Measurements from ENCODE around the gene USP51.
A peak's percentile ranks its signal among the peaks of the same experiment; 100 is the strongest.
"Not testable (repeated sequence)": the region's sequence is repeated elsewhere in the genome, so short reads cannot be mapped to it uniquely, and the experiment has no call there.

Gene USP51

GRCh38 chrX:55464050-55464449, 25.6 kb downstream of the USP51 start:
- DNase-seq: not testable (repeated sequence)

GRCh38 chrX:55459926-55460325, 29.7 kb downstream of the USP51 start:
- DNase-seq: not testable (repeated sequence)

- not testable (repeated sequence) for DNase-seq
Measured at GRCh38 chrX:55459426-55459825, 30.2 kb downstream of the USP51 start.

DNA sequence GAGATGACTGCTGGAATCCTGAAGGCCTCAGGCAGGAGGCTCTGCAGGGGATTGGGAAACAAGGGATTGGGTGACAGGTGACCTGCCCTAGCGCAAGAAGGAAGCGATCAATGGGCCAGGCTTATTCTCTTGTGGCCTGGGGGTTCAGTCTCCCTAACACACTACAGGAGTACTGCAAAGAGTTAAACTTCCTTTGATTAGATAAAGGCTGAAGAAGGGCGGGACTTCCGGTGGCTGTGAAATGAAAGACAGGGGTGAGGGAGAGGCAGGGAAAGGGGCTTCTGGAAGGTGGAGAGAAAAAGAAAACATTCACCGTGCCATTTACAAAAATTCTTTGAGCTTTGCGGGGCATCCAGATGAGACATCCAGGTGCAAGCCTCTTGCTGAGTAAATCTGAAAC, 33.9 kb downstream of the USP51 start:
- not testable (repeated sequence) for DNase-seq

GRCh38 chrX:55452833-55453124, 36.9 kb downstream of the USP51 start:
- no peak for DNase-seq

DNA sequence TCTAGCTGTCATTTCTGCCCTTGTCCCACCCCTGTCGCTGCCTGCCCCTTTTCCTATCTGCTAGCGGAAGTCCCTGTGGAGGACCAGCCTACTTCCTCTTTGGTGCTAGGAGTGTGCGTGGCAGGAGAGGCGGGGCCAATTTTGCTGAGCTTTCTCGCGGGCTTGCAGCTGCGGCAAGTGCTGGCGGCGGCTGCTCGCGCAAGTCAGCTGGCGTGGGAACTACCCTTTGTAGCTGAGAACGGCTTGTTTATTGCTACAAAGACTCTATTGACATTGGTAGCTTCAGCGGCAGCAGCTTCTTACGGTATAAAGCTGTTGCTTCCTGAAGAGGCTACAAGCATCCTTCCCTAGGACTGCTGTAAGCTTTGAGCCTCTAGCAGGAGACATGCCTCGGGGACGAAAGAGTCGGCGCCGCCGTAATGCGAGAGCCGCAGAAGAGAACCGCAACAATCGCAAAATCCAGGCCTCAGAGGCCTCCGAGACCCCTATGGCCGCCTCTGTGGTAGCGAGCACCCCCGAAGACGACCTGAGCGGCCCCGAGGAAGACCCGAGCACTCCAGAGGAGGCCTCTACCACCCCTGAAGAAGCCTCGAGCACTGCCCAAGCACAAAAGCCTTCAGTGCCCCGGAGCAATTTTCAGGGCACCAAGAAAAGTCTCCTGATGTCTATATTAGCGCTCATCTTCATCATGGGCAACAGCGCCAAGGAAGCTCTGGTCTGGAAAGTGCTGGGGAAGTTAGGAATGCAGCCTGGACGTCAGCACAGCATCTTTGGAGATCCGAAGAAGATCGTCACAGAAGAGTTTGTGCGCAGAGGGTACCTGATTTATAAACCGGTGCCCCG, 37.4 kb downstream of the USP51 start, which contains the start of gene MAGEH1:
MAGEH1 (plus strand) TSS at position 138 of the 843 bp plus-strand sequence; CDS start at position 386, 248 bp downstream.
- peak; percentile 69 for DNase-seq

DNA sequence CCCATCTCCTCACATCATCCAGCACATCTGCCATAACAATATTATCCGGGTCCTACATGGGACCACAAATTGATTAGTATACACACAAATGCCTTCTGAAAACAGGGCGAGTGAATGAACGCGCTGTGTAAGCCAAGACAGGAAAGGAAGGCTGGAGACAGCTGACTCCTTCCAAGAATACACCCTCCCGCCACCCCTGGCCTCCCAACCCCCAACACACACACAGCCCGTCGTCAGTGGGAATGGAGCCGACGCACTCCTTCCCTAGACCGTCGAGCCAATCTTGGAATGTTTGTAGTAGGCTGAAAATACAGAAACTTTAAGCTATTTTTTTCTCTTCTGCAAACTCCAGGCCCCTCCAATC, 38.0 kb downstream of the USP51 start:
- no peak for DNase-seq

DNA sequence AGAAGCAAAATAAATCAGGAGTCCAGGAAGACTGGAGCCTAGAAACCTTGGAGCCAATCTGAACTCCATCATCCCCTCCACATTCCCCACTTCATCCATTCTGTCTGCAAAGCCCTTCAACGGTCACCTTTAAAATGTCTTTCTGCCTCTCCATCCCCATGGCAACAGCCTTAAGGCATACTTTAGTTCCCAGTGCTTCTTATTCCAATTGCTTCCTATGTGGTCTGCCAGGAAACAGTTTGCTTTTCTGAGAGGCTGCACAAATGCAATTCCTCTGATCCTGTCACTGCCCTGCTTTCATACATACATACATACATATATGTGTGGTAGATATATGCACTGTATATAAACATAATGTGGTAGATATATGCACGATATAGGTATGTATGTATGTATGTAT, 38.5 kb downstream of the USP51 start:
- DNase-seq: no peak

GRCh38 chrX:55450259-55450658, 39.4 kb downstream of the USP51 start:
- DNase-seq: no peak

DNA sequence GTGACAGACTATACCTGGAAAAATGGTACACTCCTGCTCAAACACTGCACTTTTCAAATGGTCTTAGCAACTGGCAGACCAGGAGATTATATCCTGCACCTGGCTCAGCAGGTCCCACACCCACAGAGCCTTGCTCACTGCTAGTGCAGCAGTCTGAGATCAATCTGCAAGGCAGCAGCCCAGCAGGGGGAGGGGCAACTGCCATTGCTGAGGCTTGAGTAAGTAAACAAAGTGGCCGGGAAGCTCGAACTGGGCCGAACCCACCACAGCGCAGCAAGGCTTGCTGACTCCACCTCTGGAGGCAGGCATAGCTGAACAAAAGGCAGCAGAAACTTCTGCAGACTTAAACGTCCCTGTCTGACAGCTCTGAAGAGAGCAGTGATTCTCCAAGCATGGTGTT, 46.2 kb downstream of the USP51 start:
- not testable (repeated sequence) for DNase-seq
